HG03469 (cell line): ENCODE results near the gene GABRR1.
"Not testable (repeated sequence)": the region's sequence is repeated elsewhere in the genome, so short reads cannot be mapped to it uniquely, and the experiment has no call there.

Source experiments
- ATAC-seq: cut with Tn5 transposase; IDR thresholded peaks from one replicate; pipeline ENCODE4 v1.9.1; 2021; ENCODE audit warnings: mild to moderate bottlenecking, moderate library complexity, moderate number of reproducible peaks; ENCODE audit not compliant: unreplicated experiment

Gene GABRR1

GRCh38 chr6:89217299-89217910, at the start of gene GABRR1:
Gene GABRR1 (minus strand): TSS chr6:89217358. CDS start chr6:89217322, 36 bp downstream.
- ATAC-seq, result no peak

GRCh38 chr6:89264296-89264695, 47.1 kb upstream of the GABRR1 start:
- ATAC-seq, result no peak

GRCh38 chr6:89260832-89261231, 43.7 kb upstream of the GABRR1 start:
- no peak for ATAC-seq

GRCh38 chr6:89260310-89260709, 43.2 kb upstream of the GABRR1 start:
- no peak for ATAC-seq

GRCh38 chr6:89258912-89259311, 41.8 kb upstream of the GABRR1 start:
- peak; percentile 62 for ATAC-seq

GRCh38 chr6:89257781-89258180, 40.6 kb upstream of the GABRR1 start:
- no peak for ATAC-seq

- ATAC-seq, result no peak
These were observed 40.2 kb upstream of the GABRR1 start for GRCh38 chr6:89257346-89257745.

- ATAC-seq, result no peak
These were observed 38.3 kb upstream of the GABRR1 start for GRCh38 chr6:89255417-89255816.

GRCh38 chr6:89254569-89254968, 37.4 kb upstream of the GABRR1 start:
- no peak for ATAC-seq

- no peak for ATAC-seq
These were observed 35.7 kb upstream of the GABRR1 start for GRCh38 chr6:89252907-89253306.

- no peak for ATAC-seq
These were observed 34.8 kb upstream of the GABRR1 start for GRCh38 chr6:89251976-89252375.

GRCh38 chr6:89251170-89251569, 34.0 kb upstream of the GABRR1 start:
- no peak for ATAC-seq

- no peak for ATAC-seq
These were observed 33.1 kb upstream of the GABRR1 start for GRCh38 chr6:89250239-89250638.

- ATAC-seq, result no peak
These were observed 27.3 kb upstream of the GABRR1 start for GRCh38 chr6:89244241-89244985.

GRCh38 chr6:89243331-89243629, 26.1 kb upstream of the GABRR1 start:
- no peak for ATAC-seq

GRCh38 chr6:89242574-89243330, 25.6 kb upstream of the GABRR1 start:
- no peak for ATAC-seq

GRCh38 chr6:89239338-89239737, 22.2 kb upstream of the GABRR1 start:
- ATAC-seq, result no peak

- no peak for ATAC-seq
These were observed 20.0 kb upstream of the GABRR1 start for GRCh38 chr6:89237158-89237557.

GRCh38 chr6:89233605-89234004, 16.4 kb upstream of the GABRR1 start:
- not testable (repeated sequence) for ATAC-seq

- ATAC-seq, result no peak
These were observed 5.5 kb upstream of the GABRR1 start for GRCh38 chr6:89222712-89223039.

GRCh38 chr6:89221971-89222711, 5.0 kb upstream of the GABRR1 start:
- no peak for ATAC-seq
